Measurements from ENCODE around the gene PEMT.

GRCh38 chr17:17603178-17603894 lies 11.8 kb upstream of the PEMT start:
- TF ChIP-seq, protein P1, sequence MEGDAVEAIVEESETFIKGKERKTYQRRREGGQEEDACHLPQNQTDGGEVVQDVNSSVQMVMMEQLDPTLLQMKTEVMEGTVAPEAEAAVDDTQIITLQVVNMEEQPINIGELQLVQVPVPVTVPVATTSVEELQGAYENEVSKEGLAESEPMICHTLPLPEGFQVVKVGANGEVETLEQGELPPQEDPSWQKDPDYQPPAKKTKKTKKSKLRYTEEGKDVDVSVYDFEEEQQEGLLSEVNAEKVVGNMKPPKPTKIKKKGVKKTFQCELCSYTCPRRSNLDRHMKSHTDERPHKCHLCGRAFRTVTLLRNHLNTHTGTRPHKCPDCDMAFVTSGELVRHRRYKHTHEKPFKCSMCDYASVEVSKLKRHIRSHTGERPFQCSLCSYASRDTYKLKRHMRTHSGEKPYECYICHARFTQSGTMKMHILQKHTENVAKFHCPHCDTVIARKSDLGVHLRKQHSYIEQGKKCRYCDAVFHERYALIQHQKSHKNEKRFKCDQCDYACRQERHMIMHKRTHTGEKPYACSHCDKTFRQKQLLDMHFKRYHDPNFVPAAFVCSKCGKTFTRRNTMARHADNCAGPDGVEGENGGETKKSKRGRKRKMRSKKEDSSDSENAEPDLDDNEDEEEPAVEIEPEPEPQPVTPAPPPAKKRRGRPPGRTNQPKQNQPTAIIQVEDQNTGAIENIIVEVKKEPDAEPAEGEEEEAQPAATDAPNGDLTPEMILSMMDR (IDR thresholded peaks at IDR 0.05), result no peak
- TF ChIP-seq EP300 (IDR thresholded peaks at IDR 0.05) (no peak), POLR2A (IDR thresholded peaks at IDR 0.05) (no peak)
